Measurements from ENCODE around the gene L3MBTL3. TPM values are rescaled to one million over a fixed set of nuclear protein-coding genes. Genes with fewer than 3 reads are reported as not detected.

Gene L3MBTL3
- total and polyA plus RNA-seq, 4 experiments from 2014 or later = 2.6 to 44.1 (median 24.3) TPM

DNA sequence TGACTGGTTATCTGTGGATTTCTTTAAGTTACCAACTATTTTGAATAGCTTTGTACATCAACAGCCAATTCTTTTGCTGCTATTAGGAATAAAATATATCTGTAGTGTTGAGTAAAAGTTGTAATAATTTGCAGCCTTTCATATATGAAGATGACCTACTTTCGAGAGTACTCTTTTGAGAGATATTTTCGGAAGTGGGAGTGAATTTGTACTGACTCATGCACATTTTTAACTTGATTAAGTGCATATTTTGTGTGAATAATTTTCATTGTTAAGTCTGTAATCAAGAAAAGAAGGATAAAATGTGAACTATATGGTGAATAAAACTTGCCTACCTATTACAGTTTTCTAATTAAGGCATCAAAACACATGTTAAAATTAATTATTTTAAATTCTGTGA lies 51.9 kb downstream of the L3MBTL3 start:
- Histone ChIP-seq H3K27ac (ENCODE audit: low read depth, low read length) (no peak overlapping the region), H3K9me3 (ENCODE audit: control insufficient read depth in 1 of 2, low read length in 2 of 2) (no peaks in the 10 kb centered on the region), H3K27me3 (ENCODE audit: insufficient read depth, low read length) (no peaks in the 10 kb centered on the region), H3K36me3 (ENCODE audit: insufficient read depth, low read length) (no peaks in the 10 kb centered on the region), H3K4me1 (ENCODE audit: insufficient read depth, low read length) (peaks cover 8% of the 10 kb centered on the region), H3K4me3 (ENCODE audit: low read length in 2 of 2) (no peak overlapping the region)
- H3K36me3 Mint-ChIP-seq = peaks cover 36 to 49% of the 10 kb centered on the region in 2 donors
- ChIA-PET CTCF (ENCODE audit: partially characterized antibody) (no interaction called here), POLR2A (ENCODE audit: partially characterized antibody) (interaction anchor here (1.0 kb wide), 1 partner anchor 62 kb away, joined by 3 read pairs; no protein-coding TSS in a partner anchor)
- no peak for DNase-seq
- no peaks in the 10 kb centered on the region for H3K9me3 Mint-ChIP-seq
- H3K27me3 Mint-ChIP-seq = no peaks in the 10 kb centered on the region
- H3K4me3 Mint-ChIP-seq = peak overlapping the region in 7 of 8 donors; percentile 46 to 69 (median 60)
- intact Hi-C loops (cut with micrococcal nuclease) = loop anchor here (5.0 kb wide), 1 partner anchor 62 kb away; no protein-coding TSS in a partner anchor
- H3K4me1 Mint-ChIP-seq = peaks cover 16 to 30% (median 22%) of the 10 kb centered on the region in 4 donors
- H3K27ac Mint-ChIP-seq = peak overlapping the region in 5 of 7 donors; percentile 64 to 83 (median 70)

DNA sequence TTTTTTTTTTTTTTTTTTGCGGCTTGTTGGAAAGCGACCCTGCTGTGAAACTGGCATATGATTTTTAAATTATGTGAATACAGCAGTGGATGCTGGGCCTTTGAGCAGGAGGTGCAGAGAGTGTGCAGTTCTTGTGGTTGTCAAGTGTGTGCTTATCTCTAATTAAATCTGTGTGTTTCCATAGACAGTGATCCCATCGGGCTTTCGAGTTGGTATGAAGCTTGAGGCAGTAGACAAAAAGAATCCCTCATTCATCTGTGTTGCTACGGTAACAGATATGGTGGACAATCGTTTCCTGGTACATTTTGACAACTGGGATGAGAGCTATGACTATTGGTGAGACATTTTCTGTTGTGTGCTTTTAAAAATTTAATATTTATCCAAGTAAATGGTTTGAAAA lies 52.4 kb downstream of the L3MBTL3 start:
- POLR2A ChIA-PET (ENCODE audit: partially characterized antibody) = interaction anchor here (1.0 kb wide), 1 partner anchor 62 kb away, joined by 3 read pairs; no protein-coding TSS in a partner anchor
- no peaks in the 10 kb centered on the region for H3K36me3 ChIP-seq (ENCODE audit: insufficient read depth, low read length)
- H3K4me1 Mint-ChIP-seq = peaks cover 20 to 35% (median 26%) of the 10 kb centered on the region in 4 donors
- H3K9me3 ChIP-seq (ENCODE audit: control insufficient read depth in 1 of 2, low read length in 2 of 2) = no peaks in the 10 kb centered on the region
- no peaks in the 10 kb centered on the region for H3K9me3 Mint-ChIP-seq
- CTCF ChIA-PET (ENCODE audit: partially characterized antibody) = no interaction called here
- H3K4me1 ChIP-seq (ENCODE audit: insufficient read depth, low read length) = peaks cover 8% of the 10 kb centered on the region
- no peak overlapping the region for H3K4me3 ChIP-seq (ENCODE audit: low read length in 2 of 2)
- intact Hi-C loops (cut with micrococcal nuclease) = loop anchor here (5.0 kb wide), 1 partner anchor 62 kb away; no protein-coding TSS in a partner anchor
- H3K27me3 ChIP-seq (ENCODE audit: insufficient read depth, low read length) = no peaks in the 10 kb centered on the region
- H3K36me3 Mint-ChIP-seq = peaks cover 40 to 46% of the 10 kb centered on the region in 2 donors
- H3K27me3 Mint-ChIP-seq = no peaks in the 10 kb centered on the region
- no peak overlapping the region for H3K27ac ChIP-seq (ENCODE audit: low read depth, low read length)
- DNase-seq = peak in 1 of 5 donors; percentile 45
- H3K27ac Mint-ChIP-seq = peak overlapping the region in 6 of 7 donors; percentile 62 to 91 (median 82)
- H3K4me3 Mint-ChIP-seq = peak overlapping the region in 6 of 8 donors; percentile 1 to 66 (median 63)

DNA sequence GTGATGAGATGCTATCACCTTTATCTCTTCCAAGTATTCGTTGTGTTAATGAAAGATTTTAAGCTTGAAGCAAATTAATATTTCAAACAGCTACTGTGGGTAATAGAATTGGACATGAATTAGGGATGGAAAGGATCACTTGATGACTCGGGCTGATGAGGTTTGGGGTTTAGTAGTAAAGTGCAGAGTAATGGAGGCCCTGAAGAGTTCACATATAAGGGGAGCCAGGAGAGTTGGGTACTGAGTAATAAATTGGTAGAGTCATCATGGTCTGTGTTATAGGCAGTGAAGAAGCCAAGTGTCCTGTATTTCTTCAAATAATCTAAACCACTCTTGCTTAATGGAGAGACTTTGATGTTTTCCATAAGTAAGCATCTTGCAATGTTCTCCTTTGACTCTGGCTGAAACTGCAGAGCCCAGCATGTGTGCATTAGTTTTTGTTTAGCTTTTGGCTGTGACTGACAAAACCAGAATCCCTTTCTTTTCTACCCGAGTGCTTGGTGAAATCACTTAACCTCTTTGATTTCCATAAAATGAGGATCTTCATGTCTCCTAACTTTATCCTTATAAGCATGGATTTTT lies 57.6 kb downstream of the L3MBTL3 start:
- Histone ChIP-seq H3K4me3 (ENCODE audit: low read length in 2 of 2) (no peak overlapping the region), H3K9me3 (ENCODE audit: control insufficient read depth in 1 of 2, low read length in 2 of 2) (no peaks in the 10 kb centered on the region), H3K4me1 (ENCODE audit: insufficient read depth, low read length) (peaks cover 3% of the 10 kb centered on the region), H3K27ac (ENCODE audit: low read depth, low read length) (no peak overlapping the region), H3K27me3 (ENCODE audit: insufficient read depth, low read length) (no peaks in the 10 kb centered on the region), H3K36me3 (ENCODE audit: insufficient read depth, low read length) (peaks cover 3% of the 10 kb centered on the region)
- intact Hi-C loops (cut with micrococcal nuclease) = loop anchor here (1.0 kb wide), 1 partner anchor 206 kb away; no protein-coding TSS in a partner anchor
- no peak overlapping the region for H3K4me3 Mint-ChIP-seq
- no peaks in the 10 kb centered on the region for H3K27me3 Mint-ChIP-seq
- CTCF ChIA-PET (ENCODE audit: partially characterized antibody) = interaction anchor here (0.9 to 3.9 kb wide), 7 partner anchors 12 to 205 kb away, joined by 3 to 30 read pairs (median 3); no protein-coding TSS in a partner anchor
- H3K36me3 Mint-ChIP-seq = peaks cover 39 to 46% of the 10 kb centered on the region in 2 donors
- H3K9me3 Mint-ChIP-seq = no peaks in the 10 kb centered on the region
- H3K4me1 Mint-ChIP-seq = peaks cover 11 to 22% (median 15%) of the 10 kb centered on the region in 4 donors
- POLR2A ChIA-PET (ENCODE audit: partially characterized antibody) = no interaction called here
- DNase-seq = no peak
- H3K27ac Mint-ChIP-seq = peak overlapping the region in 3 of 7 donors; percentile 29 to 73 (median 57)

DNA sequence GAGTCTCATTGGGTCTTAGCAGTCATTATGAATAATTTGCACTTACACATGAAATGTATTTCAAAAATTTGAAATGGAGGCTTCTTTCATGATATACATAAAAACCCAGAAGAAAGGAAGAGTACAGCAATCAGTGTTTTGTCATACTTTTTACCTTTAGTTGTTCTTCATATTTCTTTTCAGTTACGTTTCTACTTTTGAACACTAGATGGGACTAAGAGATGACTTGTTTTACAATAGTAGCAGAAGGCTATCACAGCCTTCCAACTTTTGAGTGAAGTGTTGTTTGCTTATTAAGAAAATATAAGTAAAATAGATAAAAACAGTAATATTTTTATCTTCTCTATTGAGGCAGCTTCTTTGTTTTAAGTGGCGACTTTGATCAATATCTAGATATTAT lies 58.1 kb downstream of the L3MBTL3 start:
- Mint-ChIP-seq H3K9me3 (no peaks in the 10 kb centered on the region), H3K36me3 (peaks cover 39 to 47% of the 10 kb centered on the region in 2 donors), H3K27me3 (no peaks in the 10 kb centered on the region), H3K4me3 (no peak overlapping the region), H3K4me1 (peaks cover 11 to 22% (median 14%) of the 10 kb centered on the region in 4 donors), H3K27ac (peak overlapping the region in 1 of 7 donors; percentile 46)
- H3K27ac ChIP-seq (ENCODE audit: low read depth, low read length) = no peak overlapping the region
- POLR2A ChIA-PET (ENCODE audit: partially characterized antibody) = no interaction called here
- H3K4me3 ChIP-seq (ENCODE audit: low read length in 2 of 2) = no peak overlapping the region
- H3K9me3 ChIP-seq (ENCODE audit: control insufficient read depth in 1 of 2, low read length in 2 of 2) = no peaks in the 10 kb centered on the region
- H3K4me1 ChIP-seq (ENCODE audit: insufficient read depth, low read length) = no peaks in the 10 kb centered on the region
- DNase-seq = peak in 2 of 5 donors; percentile 10 to 16
- CTCF ChIA-PET (ENCODE audit: partially characterized antibody) = interaction anchor here (0.9 to 3.9 kb wide), 3 partner anchors 26 to 205 kb away, joined by 3 to 30 read pairs (median 3); no protein-coding TSS in a partner anchor
- H3K27me3 ChIP-seq (ENCODE audit: insufficient read depth, low read length) = no peaks in the 10 kb centered on the region
- intact Hi-C loops (cut with micrococcal nuclease) = loop anchor here (1.0 kb wide), 1 partner anchor 206 kb away; no protein-coding TSS in a partner anchor
- H3K36me3 ChIP-seq (ENCODE audit: insufficient read depth, low read length) = peaks cover 3% of the 10 kb centered on the region

DNA sequence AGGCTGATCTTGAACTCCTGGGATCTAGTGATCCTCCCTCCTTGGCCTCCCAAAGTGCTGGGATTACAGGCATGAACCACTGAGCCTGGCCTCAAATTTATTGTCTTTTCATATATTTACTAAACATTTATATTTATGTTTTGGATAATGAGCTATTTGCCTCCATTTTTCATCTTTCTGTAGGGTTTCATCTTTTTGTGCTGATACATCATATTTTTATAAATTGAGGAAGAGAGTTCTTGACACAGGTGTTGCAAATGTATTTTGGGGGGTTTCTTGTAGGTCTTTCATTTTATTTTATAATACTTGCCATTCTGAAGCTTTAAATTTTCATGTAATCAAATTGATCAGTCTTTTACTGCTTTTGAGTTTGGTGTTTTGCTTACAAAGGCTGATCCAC lies 72.4 kb downstream of the L3MBTL3 start:
- H3K9me3 Mint-ChIP-seq = peaks cover 0 to 5% (median 2%) of the 10 kb centered on the region in 8 donors
- intact Hi-C loops (cut with micrococcal nuclease) = no loop called here
- CTCF ChIA-PET (ENCODE audit: partially characterized antibody) = interaction anchor here (1.2 kb wide), 1 partner anchor 58 kb away, joined by 3 read pairs; no protein-coding TSS in a partner anchor

DNA sequence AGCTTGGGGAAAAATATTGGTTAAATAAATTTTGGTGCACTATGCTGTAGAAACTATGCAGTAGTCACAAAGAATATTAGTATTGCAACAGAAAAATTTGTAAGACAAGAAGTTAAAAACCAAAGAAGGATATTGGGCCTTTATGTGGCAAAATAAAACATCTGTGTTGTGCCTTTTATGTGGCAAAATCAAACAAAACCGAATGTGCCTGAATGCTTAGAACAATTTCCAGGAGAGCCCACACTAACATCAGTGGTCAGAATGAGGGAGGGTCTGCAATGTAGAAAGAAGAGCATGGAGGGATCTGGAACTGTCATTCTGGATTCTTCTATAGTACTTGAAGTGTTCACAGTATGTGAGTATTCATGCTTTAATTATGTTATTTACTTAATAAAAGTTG lies 75.2 kb downstream of the L3MBTL3 start:
- Histone ChIP-seq H3K27ac (ENCODE audit: low read depth, low read length) (no peak overlapping the region), H3K4me1 (ENCODE audit: insufficient read depth, low read length) (peaks cover 6% of the 10 kb centered on the region), H3K36me3 (ENCODE audit: insufficient read depth, low read length) (peaks cover 12% of the 10 kb centered on the region), H3K4me3 (ENCODE audit: low read length in 2 of 2) (no peak overlapping the region), H3K9me3 (ENCODE audit: control insufficient read depth in 1 of 2, low read length in 2 of 2) (no peaks in the 10 kb centered on the region), H3K27me3 (ENCODE audit: insufficient read depth, low read length) (no peaks in the 10 kb centered on the region)
- intact Hi-C loops (cut with micrococcal nuclease) = no loop called here
- H3K27ac Mint-ChIP-seq = peak overlapping the region in 1 of 7 donors; percentile 32
- ChIA-PET POLR2A (ENCODE audit: partially characterized antibody) (no interaction called here), CTCF (ENCODE audit: partially characterized antibody) (interaction anchor here (1.1 to 1.4 kb wide), 2 partner anchors 10 to 188 kb away, joined by 3 to 4 read pairs; no protein-coding TSS in a partner anchor)
- H3K4me3 Mint-ChIP-seq = peak overlapping the region in 1 of 8 donors; percentile 5
- no peak for DNase-seq
- peaks cover 67 to 83% of the 10 kb centered on the region in 2 donors for H3K36me3 Mint-ChIP-seq
- H3K4me1 Mint-ChIP-seq = peaks cover 9 to 25% (median 15%) of the 10 kb centered on the region in 4 donors
- peaks cover 0 to 5% (median 2%) of the 10 kb centered on the region in 8 donors for H3K9me3 Mint-ChIP-seq
- H3K27me3 Mint-ChIP-seq = no peaks in the 10 kb centered on the region

More for the DNA sequence above, 72.4 kb downstream of the L3MBTL3 start:
- Mint-ChIP-seq H3K4me1 (peaks cover 9 to 17% (median 15%) of the 10 kb centered on the region in 4 donors), H3K36me3 (peaks cover 52 to 83% of the 10 kb centered on the region in 2 donors), H3K27ac (peak overlapping the region in 1 of 7 donors; percentile 29), H3K4me3 (no peak overlapping the region), H3K27me3 (no peaks in the 10 kb centered on the region)
- Histone ChIP-seq H3K4me1 (ENCODE audit: insufficient read depth, low read length) (peaks cover 6% of the 10 kb centered on the region), H3K36me3 (ENCODE audit: insufficient read depth, low read length) (peaks cover 14% of the 10 kb centered on the region), H3K27ac (ENCODE audit: low read depth, low read length) (no peak overlapping the region), H3K9me3 (ENCODE audit: control insufficient read depth in 1 of 2, low read length in 2 of 2) (no peaks in the 10 kb centered on the region), H3K27me3 (ENCODE audit: insufficient read depth, low read length) (no peaks in the 10 kb centered on the region), H3K4me3 (ENCODE audit: low read length in 2 of 2) (no peak overlapping the region)
- POLR2A ChIA-PET (ENCODE audit: partially characterized antibody) = no interaction called here
- DNase-seq = no peak

DNA sequence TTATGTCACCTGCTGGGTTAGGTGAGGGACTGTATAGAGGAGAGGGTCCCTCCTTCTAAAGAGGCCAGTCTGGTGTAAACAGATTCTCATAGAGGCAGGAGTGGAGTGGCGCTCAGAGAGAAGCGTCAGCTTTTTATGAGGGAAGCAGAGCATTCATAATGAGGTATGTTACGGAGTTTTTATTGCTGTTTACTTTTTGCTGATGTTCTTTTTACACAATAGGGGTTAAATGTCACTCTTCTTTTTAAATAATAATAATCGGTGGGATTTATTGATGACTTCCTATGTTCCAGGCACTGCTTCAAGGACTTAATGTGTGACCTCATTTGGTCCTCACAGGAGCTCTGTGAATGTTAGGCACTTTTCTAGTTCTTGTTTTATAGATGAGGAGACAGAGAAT lies 79.9 kb downstream of the L3MBTL3 start:
- no peak overlapping the region for H3K27ac ChIP-seq (ENCODE audit: low read depth, low read length)
- no peak overlapping the region for H3K27ac Mint-ChIP-seq
- peaks cover 60 to 69% of the 10 kb centered on the region in 2 donors for H3K36me3 Mint-ChIP-seq
- H3K4me1 Mint-ChIP-seq = peaks cover 0 to 25% (median 4%) of the 10 kb centered on the region in 4 donors
- H3K27me3 ChIP-seq (ENCODE audit: insufficient read depth, low read length) = no peaks in the 10 kb centered on the region
- H3K36me3 ChIP-seq (ENCODE audit: insufficient read depth, low read length) = peaks cover 27% of the 10 kb centered on the region
- H3K4me3 ChIP-seq (ENCODE audit: low read length in 2 of 2) = no peak overlapping the region
- intact Hi-C loops (cut with micrococcal nuclease) = no loop called here
- H3K9me3 ChIP-seq (ENCODE audit: control insufficient read depth in 1 of 2, low read length in 2 of 2) = no peaks in the 10 kb centered on the region
- POLR2A ChIA-PET (ENCODE audit: partially characterized antibody) = no interaction called here
- no peak overlapping the region for H3K4me3 Mint-ChIP-seq
- peaks cover 3% of the 10 kb centered on the region for H3K4me1 ChIP-seq (ENCODE audit: insufficient read depth, low read length)
- no peak for DNase-seq
- CTCF ChIA-PET (ENCODE audit: partially characterized antibody) = no interaction called here
- H3K27me3 Mint-ChIP-seq = no peaks in the 10 kb centered on the region
- H3K9me3 Mint-ChIP-seq = no peaks in the 10 kb centered on the region
